Stomach (tissue), 9 donors: Measurements from ENCODE around the gene TPD52L1. TPM values are rescaled to one million over a fixed set of nuclear protein-coding genes. Genes with fewer than 3 reads are reported as not detected.

Source experiments
- DNase-seq, 2 donors: peaks; one replicate each; pipeline versions ENCODE4 v3.0.0 to v3.0.0-alpha.2; 2013 to 2019
- H3K27ac ChIP-seq, 5 donors: fragments of 200-600 bp in 4 of 5; sonication (generic) in 4 of 5; one replicate each; pipeline ENCODE4 v1.5.1; 2013 to 2019; ENCODE audit warnings: mild to moderate bottlenecking in 1 of 5, moderate library complexity in 1 of 5
- H3K27me3 ChIP-seq, 3 donors: fragments of 200-600 bp; sonication (generic); one replicate each; pipeline ENCODE4 v1.5.1; 2017 to 2019; ENCODE audit warnings: mixed run types in 1 of 3
- H3K36me3 ChIP-seq, 4 donors: fragments of 200-600 bp; sonication (generic); 1 replicate in 3 of 4; 2 replicates in 1 of 4; pipeline ENCODE4 v1.5.1; 2016 to 2019
- H3K4me1 ChIP-seq, 4 donors: fragments of 200-600 bp; sonication (generic); one replicate each; pipeline ENCODE4 v1.5.1; 2016 to 2019
- H3K4me3 ChIP-seq, 4 donors: fragments of 200-600 bp; sonication (generic) in 3 of 4; one replicate each; pipeline ENCODE4 v1.5.1; 2016 to 2019; ENCODE audit warnings: mild to moderate bottlenecking in 1 of 4
- H3K9me3 ChIP-seq, 4 donors: fragments of 200-600 bp; sonication (generic); one replicate each; pipeline ENCODE4 v1.5.1; 2016 to 2019
- EP300 ChIP-seq: sonication (generic); formaldehyde crosslinking; IDR thresholded peaks from one replicate; pipeline ENCODE4 v1.6.1; 2017; ENCODE audit warnings: antibody characterized with exemption
- POLR2A ChIP-seq, 4 donors: fragments of 450-650 bp; IDR thresholded peaks; one replicate each; pipeline ENCODE4 v1.6.1; 2016; ENCODE audit warnings: antibody characterized with exemption in 4 of 4, control low read depth in 2 of 4, mild to moderate bottlenecking in 1 of 4, moderate library complexity in 1 of 4
- POLR2AphosphoS5 ChIP-seq, 3 donors: sonication (generic); formaldehyde crosslinking; IDR thresholded peaks; one replicate each; pipeline ENCODE4 v1.6.1; 2016; ENCODE audit warnings: antibody characterized with exemption in 3 of 3
- WGBS, 5 donors: extraction: QIAGEN DNeasy Blood & Tissue Kit in 3 of 5; methylation state at CpG; one replicate each; pipeline versions ENCODE4 v1.1.5 to v1.1.7; 2013 to 2018; 5-methylcytosine and 5-hydroxymethylcytosine counted together
- intact Hi-C: fragments of 100-400 bp; cut with DNase I; formaldehyde crosslinking; loops from one replicate; pipeline ENCODE4 v1.15.1; 2023; ENCODE audit warnings: low total_unique reads
- polyA plus RNA-seq, 3 donors: library from polyadenylated mRNA; stranded (reverse); fragments of 200-250 nt; gene quantifications; one replicate each; pipeline ENCODE4 v1.2.3, GENCODE V29; 2013
- total RNA-seq, 5 donors: library from RNA; depleted of rRNA; stranded (reverse); fragments of >200 nt; gene quantifications; one replicate each; pipeline versions ENCODE4 v1.1.0 to v1.2.3, GENCODE V29; 2014 to 2016
- TF ChIP-seq, protein P1 (sequence below), 7 experiments: fragments of 450-650 bp in 4 of 7; fragments of 200-600 bp in 3 of 7; sonication (generic) in 3 of 7; IDR thresholded peaks; one replicate each; pipeline ENCODE4 v1.5.1; 2016 to 2019; ENCODE audit warnings: antibody characterized with exemption in 7 of 7, control low read depth in 2 of 7, mild to moderate bottlenecking in 1 of 7
- donor health status: healthy with polysubstance abuse.
- donor health status: Bipolar disorder and iron deficiency.
- donor health status: healthy.

Gene TPD52L1
- total and polyA plus RNA-seq, 8 donors: 14.8 to 102 (median 78.9) TPM

- Histone ChIP-seq H3K9me3 (no peaks in the 10 kb centered on the region), H3K4me3 (no peak overlapping the region), H3K27ac (no peak overlapping the region), H3K4me1 (peaks cover 0 to 7% (median 2%) of the 10 kb centered on the region in 4 donors), H3K27me3 (no peaks in the 10 kb centered on the region), H3K36me3 (no peaks in the 10 kb centered on the region)
- intact Hi-C loops: loop anchor here (5.0 kb wide), 1 partner anchor 451 kb away; no protein-coding TSS in a partner anchor
- DNase-seq: peak in 1 of 2 donors; percentile 86
- 45 to 51% (median 49%) methylated on average over 7 of the region's 7 CpGs for WGBS, 5 donors
- TF ChIP-seq, protein P1, sequence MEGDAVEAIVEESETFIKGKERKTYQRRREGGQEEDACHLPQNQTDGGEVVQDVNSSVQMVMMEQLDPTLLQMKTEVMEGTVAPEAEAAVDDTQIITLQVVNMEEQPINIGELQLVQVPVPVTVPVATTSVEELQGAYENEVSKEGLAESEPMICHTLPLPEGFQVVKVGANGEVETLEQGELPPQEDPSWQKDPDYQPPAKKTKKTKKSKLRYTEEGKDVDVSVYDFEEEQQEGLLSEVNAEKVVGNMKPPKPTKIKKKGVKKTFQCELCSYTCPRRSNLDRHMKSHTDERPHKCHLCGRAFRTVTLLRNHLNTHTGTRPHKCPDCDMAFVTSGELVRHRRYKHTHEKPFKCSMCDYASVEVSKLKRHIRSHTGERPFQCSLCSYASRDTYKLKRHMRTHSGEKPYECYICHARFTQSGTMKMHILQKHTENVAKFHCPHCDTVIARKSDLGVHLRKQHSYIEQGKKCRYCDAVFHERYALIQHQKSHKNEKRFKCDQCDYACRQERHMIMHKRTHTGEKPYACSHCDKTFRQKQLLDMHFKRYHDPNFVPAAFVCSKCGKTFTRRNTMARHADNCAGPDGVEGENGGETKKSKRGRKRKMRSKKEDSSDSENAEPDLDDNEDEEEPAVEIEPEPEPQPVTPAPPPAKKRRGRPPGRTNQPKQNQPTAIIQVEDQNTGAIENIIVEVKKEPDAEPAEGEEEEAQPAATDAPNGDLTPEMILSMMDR (IDR thresholded peaks at IDR 0.05): peak in 5 of 7 experiments; percentile 74 to 89 (median 80)
- TF ChIP-seq POLR2AphosphoS5 (IDR thresholded peaks at IDR 0.05) (no peak), EP300 (no peak)
Measured at GRCh38 chr6:125310994-125311649, 157.5 kb downstream of the TPD52L1 start.

- TF ChIP-seq POLR2AphosphoS5 (IDR thresholded peaks at IDR 0.05) (no peak), EP300 (no peak), POLR2A (IDR thresholded peaks at IDR 0.05) (no peak)
- TF ChIP-seq, protein P1 (IDR thresholded peaks at IDR 0.05): no peak
- no peaks in the 10 kb centered on the region for H3K36me3 ChIP-seq
- intact Hi-C loops: loop anchor here (5.0 kb wide), 1 partner anchor 450 kb away; no protein-coding TSS in a partner anchor
- WGBS, 5 donors: 26 to 65% (median 37%) methylated on average over 2 of the region's 2 CpGs
- H3K27ac ChIP-seq: no peak overlapping the region
- DNase-seq: peak in 1 of 2 donors; percentile 52
- H3K4me3 ChIP-seq: no peak overlapping the region
- H3K4me1 ChIP-seq: peaks cover 0 to 7% (median 2%) of the 10 kb centered on the region in 4 donors
- no peaks in the 10 kb centered on the region for H3K27me3 ChIP-seq
- H3K9me3 ChIP-seq: no peaks in the 10 kb centered on the region
Measured at GRCh38 chr6:125312478-125312877, 158.9 kb downstream of the TPD52L1 start.

GRCh38 chr6:125312950-125313349 lies 159.4 kb downstream of the TPD52L1 start:
- 74 to 85% (median 79%) methylated on average over 4 of the region's 4 CpGs for WGBS, 5 donors
- no peaks in the 10 kb centered on the region for H3K36me3 ChIP-seq
- no peaks in the 10 kb centered on the region for H3K9me3 ChIP-seq
- H3K27me3 ChIP-seq: no peaks in the 10 kb centered on the region
- TF ChIP-seq EP300 (no peak), POLR2AphosphoS5 (IDR thresholded peaks at IDR 0.05) (no peak), POLR2A (IDR thresholded peaks at IDR 0.05) (no peak)
- H3K27ac ChIP-seq: no peak overlapping the region
- intact Hi-C loops: loop anchor here (5.0 kb wide), 1 partner anchor 449 kb away; no protein-coding TSS in a partner anchor
- no peak overlapping the region for H3K4me3 ChIP-seq
- no peak for DNase-seq
- H3K4me1 ChIP-seq: peaks cover 0 to 7% (median 2%) of the 10 kb centered on the region in 4 donors

Other genes with a start within 250 kb of the TPD52L1 start
- gene RNF217, start 191.3 kb upstream of the TPD52L1 start, total RNA-seq: 10 to 100 TPM; 10.4 to 32.7 (median 16.1) TPM
- 1 to 10 TPM; 1.9 to 4.3 (median 2.9) TPM for gene RNF217, start 191.3 kb upstream of the TPD52L1 start, polyA plus RNA-seq
- 10 to 100 TPM in 3 of 5 donors, 1 to 10 TPM in 1, not detected in 1; 7.6 to 48.0 (median 28.5) TPM for gene HDDC2, start 148.2 kb downstream of the TPD52L1 start, total RNA-seq
- 100 to 1,000 TPM in 2 of 3 donors, 10 to 100 TPM in 1; 84.5 to 145 (median 110) TPM for gene HDDC2, start 148.2 kb downstream of the TPD52L1 start, polyA plus RNA-seq